SJCRH30 (cell line): ENCODE measurements around the gene MAOB. TPM values are rescaled to one million over a fixed set of nuclear protein-coding genes. Genes with fewer than 3 reads are reported as not detected.

Source experiments
- DNase-seq, 2 experiments: peaks; one replicate each; pipeline ENCODE4 v3.0.0-alpha.2; 2015 to 2020
- H3K27ac ChIP-seq: fragments of 250-450 bp; sonication (Bioruptor Pico); 2 replicates; pipeline ENCODE4 v1.5.1; 2020; ENCODE audit warnings: mild to moderate bottlenecking, moderate library complexity
- H3K27me3 ChIP-seq: fragments of 250-450 bp; sonication (Bioruptor Pico); 2 replicates; pipeline ENCODE4 v1.5.1; 2020; ENCODE audit warnings: mild to moderate bottlenecking, moderate library complexity
- H3K36me3 ChIP-seq: fragments of 250-450 bp; sonication (Bioruptor Pico); 2 replicates; pipeline ENCODE4 v1.5.1; 2020; ENCODE audit warnings: mild to moderate bottlenecking, moderate library complexity
- H3K4me1 ChIP-seq: fragments of 250-450 bp; sonication (Bioruptor Pico); 2 replicates; pipeline ENCODE4 v1.5.1; 2020; ENCODE audit warnings: mild to moderate bottlenecking, moderate library complexity
- H3K4me3 ChIP-seq: fragments of 250-450 bp; sonication (Bioruptor Pico); 2 replicates; pipeline ENCODE4 v1.5.1; 2020; ENCODE audit warnings: mild to moderate bottlenecking, moderate library complexity
- H3K9me3 ChIP-seq: fragments of 250-450 bp; sonication (Bioruptor Pico); replicated peaks from 2 replicates; pipeline ENCODE4 v1.5.1; 2020; ENCODE audit warnings: mild to moderate bottlenecking, moderate library complexity
- total RNA-seq: library from RNA; depleted of rRNA; stranded (reverse); fragments of >200 nt; shearing (Covaris generic); gene quantifications from 2 replicates; pipeline ENCODE4 v1.2.3, GENCODE V29; 2014; rRNA removed

The MAOB gene
- total RNA-seq, 1 experiment from 2014 or later = not detected

DNA sequence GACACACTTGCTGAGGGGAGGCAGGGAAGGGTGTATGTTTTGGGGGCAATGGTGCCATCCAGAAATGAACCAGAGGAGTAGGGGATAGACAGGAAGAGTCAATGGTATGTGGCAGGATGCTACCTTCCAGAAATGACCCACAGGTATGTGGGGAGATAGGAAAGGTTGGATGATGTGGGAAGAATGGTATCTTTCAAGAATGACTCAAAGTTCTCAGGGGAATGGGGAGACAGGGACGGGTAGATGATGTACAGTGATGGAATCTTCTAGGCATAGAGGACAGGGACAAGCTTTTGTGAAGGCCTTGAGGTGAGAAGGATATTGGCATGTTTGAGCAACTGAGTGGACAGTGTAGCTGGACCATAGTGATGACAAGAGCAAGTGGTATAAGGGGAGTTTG lies 161.3 kb downstream of the MAOB start:
- Histone ChIP-seq H3K27me3 (no peaks in the 10 kb centered on the region), H3K27ac (no peak overlapping the region), H3K9me3 (no peaks in the 10 kb centered on the region), H3K4me1 (no peaks in the 10 kb centered on the region), H3K4me3 (no peak overlapping the region), H3K36me3 (no peaks in the 10 kb centered on the region)
- no peak for DNase-seq

DNA sequence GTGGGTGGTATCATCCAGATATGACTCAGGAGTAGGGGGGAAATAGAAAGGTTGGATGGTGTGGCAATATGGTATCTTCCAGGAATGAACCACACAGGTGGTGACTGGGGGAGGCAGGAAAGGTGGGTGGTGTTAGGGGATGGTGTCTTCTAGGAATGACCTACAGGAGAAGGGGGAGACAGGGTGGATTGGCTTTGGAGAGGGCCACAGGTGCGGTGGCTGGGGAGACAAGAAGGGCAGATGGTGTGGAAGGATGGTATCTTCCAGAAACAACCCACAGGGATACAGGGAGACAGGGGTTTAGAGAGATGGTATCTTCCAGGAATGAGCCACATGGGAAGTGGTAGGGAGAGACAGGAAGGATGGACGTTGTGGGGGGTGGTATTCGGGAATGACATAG lies 162.2 kb downstream of the MAOB start:
- DNase-seq = no peak
- no peaks in the 10 kb centered on the region for H3K9me3 ChIP-seq
- no peaks in the 10 kb centered on the region for H3K27me3 ChIP-seq
- no peak overlapping the region for H3K27ac ChIP-seq
- H3K36me3 ChIP-seq = no peaks in the 10 kb centered on the region
- H3K4me3 ChIP-seq = no peak overlapping the region
- H3K4me1 ChIP-seq = no peaks in the 10 kb centered on the region

DNA sequence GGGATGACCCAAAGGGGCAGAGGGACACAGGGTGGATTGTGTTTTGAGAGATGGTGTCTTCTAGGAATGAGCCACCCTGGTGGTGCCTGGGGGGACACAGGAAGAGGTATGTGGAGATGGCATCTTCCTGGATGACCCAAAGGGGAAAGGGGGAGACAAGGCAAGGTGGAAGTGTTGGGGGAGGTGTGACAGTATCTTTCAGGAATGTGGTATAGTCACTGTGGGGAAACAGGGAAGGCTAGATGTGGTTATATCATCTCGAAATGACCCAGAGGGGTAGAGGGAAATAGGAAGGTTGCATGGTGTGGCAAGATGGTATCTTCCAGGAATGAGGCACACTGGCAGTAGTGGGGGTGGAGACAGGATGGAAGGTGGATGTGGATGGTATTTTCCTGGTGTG lies 163.3 kb downstream of the MAOB start:
- no peak for DNase-seq
- Histone ChIP-seq H3K27me3 (no peaks in the 10 kb centered on the region), H3K4me1 (no peaks in the 10 kb centered on the region), H3K9me3 (no peaks in the 10 kb centered on the region), H3K4me3 (no peak overlapping the region), H3K27ac (no peak overlapping the region), H3K36me3 (no peaks in the 10 kb centered on the region)

DNA sequence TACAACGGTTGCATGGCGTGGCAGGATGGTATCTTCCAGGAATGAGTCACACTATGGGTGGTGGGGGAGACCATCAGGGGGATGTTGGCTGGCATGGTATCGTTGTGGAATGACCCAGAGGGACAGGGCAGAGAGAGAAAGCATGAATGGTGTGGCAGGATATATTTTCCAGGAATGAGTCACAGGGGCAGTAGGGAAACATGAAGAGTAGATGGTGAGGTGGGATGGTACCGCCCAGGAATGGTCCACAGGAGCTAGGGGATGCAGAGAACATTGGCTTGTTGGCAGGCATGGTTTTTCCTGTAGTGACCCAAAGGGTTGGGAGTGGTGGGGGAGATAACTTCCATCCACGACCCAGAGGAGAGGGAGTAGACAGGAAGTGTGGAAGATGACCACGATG lies 163.7 kb downstream of the MAOB start:
- no peaks in the 10 kb centered on the region for H3K36me3 ChIP-seq
- H3K27me3 ChIP-seq = no peaks in the 10 kb centered on the region
- H3K27ac ChIP-seq = no peak overlapping the region
- H3K4me3 ChIP-seq = no peak overlapping the region
- H3K4me1 ChIP-seq = no peaks in the 10 kb centered on the region
- no peaks in the 10 kb centered on the region for H3K9me3 ChIP-seq
- DNase-seq = no peak

DNA sequence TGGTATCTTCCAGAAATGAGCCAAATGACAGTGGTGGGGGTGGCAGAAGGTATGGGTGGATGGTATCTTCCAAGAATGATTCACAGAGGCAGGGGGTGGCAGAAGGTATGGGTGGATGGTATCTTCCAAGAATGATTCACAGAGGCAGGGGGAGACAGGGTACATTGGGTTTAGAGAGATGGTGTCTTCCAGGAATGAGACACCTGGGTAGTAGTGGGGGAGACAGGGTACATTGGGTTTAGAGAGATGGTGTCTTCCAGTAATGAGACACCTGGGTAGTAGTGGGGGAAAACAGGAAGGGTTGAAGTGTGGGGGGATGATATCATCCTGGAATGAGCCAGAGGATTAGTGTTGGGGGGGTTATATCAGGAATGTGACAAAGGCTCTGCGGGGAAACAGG lies 164.2 kb downstream of the MAOB start:
- no peaks in the 10 kb centered on the region for H3K4me1 ChIP-seq
- H3K4me3 ChIP-seq = no peak overlapping the region
- H3K36me3 ChIP-seq = no peaks in the 10 kb centered on the region
- H3K27ac ChIP-seq = no peak overlapping the region
- no peak for DNase-seq
- no peaks in the 10 kb centered on the region for H3K9me3 ChIP-seq
- H3K27me3 ChIP-seq = no peaks in the 10 kb centered on the region

DNA sequence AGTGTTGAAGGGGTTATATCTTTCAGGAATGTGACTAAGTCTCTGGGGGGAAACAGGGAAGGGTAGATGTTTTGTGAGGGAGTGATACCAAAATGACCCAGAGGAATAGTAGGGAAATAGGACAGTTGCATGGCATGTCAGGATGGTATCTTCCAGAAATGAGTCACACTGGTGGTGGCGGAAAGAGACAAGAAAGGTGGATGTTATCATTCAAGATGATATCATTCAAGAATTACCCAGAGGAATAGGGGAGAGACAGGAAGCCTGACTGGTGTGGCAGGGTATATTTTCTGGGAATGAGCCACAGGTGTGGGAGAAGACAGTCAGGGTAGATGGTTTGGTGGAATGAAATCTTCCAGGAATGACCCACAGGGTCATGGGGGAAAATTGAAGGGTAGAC lies 165.1 kb downstream of the MAOB start:
- no peaks in the 10 kb centered on the region for H3K4me1 ChIP-seq
- DNase-seq = no peak
- H3K27ac ChIP-seq = no peak overlapping the region
- no peak overlapping the region for H3K4me3 ChIP-seq
- no peaks in the 10 kb centered on the region for H3K36me3 ChIP-seq
- no peaks in the 10 kb centered on the region for H3K27me3 ChIP-seq
- H3K9me3 ChIP-seq = no peaks in the 10 kb centered on the region

DNA sequence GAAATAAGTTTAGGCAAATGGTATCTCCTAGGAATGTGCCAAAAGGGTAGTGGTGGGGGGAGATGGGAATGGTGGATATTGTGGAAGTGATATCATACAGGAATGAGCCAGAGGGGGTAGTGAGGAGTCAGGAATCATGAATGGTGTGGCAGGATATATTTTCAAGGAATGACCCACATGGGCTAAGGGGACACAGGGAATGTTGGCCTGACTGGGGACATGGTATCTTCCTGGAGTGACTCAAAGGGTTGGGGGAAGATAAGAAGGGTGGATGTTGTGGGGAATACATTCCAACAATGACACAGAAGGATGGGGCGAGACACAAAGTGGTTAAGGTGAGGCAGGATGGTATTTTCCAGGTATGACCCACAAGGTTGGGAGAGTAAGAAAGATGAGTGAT lies 165.6 kb downstream of the MAOB start:
- no peaks in the 10 kb centered on the region for H3K9me3 ChIP-seq
- H3K4me1 ChIP-seq = no peaks in the 10 kb centered on the region
- no peak overlapping the region for H3K27ac ChIP-seq
- H3K36me3 ChIP-seq = no peaks in the 10 kb centered on the region
- DNase-seq = no peak
- H3K27me3 ChIP-seq = no peaks in the 10 kb centered on the region
- H3K4me3 ChIP-seq = no peak overlapping the region

Other genes starting within 250 kb of the MAOB start
- 0.35 and 0.47 TPM in 2 replicates for gene MAOA, start 226.2 kb downstream of the MAOB start, total RNA-seq
- gene NDP, start 90.9 kb upstream of the MAOB start, total RNA-seq = 0.08 TPM in 1 of 2 replicates, not detected in the other